KMS-11 (cell line): ENCODE measurements around the gene PAPPA2.

ENCODE experiments used
- H2AFZ ChIP-seq: fragments of 200-600 bp; sonication (generic); 2 replicates; pipeline ENCODE4 v1.6.1; 2016; ENCODE audit warnings: antibody characterized with exemption, mixed run types, low read depth
- H3K27ac ChIP-seq: fragments of 200-600 bp; sonication (generic); 2 replicates; pipeline ENCODE4 v1.6.1; 2016; ENCODE audit warnings: mild to moderate bottlenecking, mixed run types
- H3K27me3 ChIP-seq: fragments of 200-600 bp; sonication (generic); 2 replicates; pipeline ENCODE4 v1.6.1; 2017; ENCODE audit warnings: mild to moderate bottlenecking, low read depth, mixed run types, moderate library complexity; ENCODE audit not compliant: insufficient read depth
- H3K36me3 ChIP-seq: fragments of 200-600 bp; sonication (generic); 2 replicates; pipeline ENCODE4 v1.6.1; 2017; ENCODE audit warnings: mild to moderate bottlenecking, mixed run types; ENCODE audit not compliant: insufficient read depth
- H3K4me1 ChIP-seq: fragments of 200-600 bp; sonication (generic); 2 replicates; pipeline ENCODE4 v1.6.1; 2016; ENCODE audit warnings: mild to moderate bottlenecking, low read depth, mixed run types; ENCODE audit not compliant: poor library complexity, severe bottlenecking
- H3K4me2 ChIP-seq: fragments of 200-600 bp; sonication (generic); 2 replicates; pipeline ENCODE4 v1.7.0; 2016; ENCODE audit warnings: mild to moderate bottlenecking, mixed run types
- H3K4me3 ChIP-seq: fragments of 200-600 bp; sonication (generic); IDR thresholded peaks from 2 replicates; pipeline ENCODE4 v1.6.1; 2017; ENCODE audit warnings: low read depth, low read length, mixed read lengths; ENCODE audit not compliant: insufficient read depth
- H3K79me2 ChIP-seq: fragments of 200-600 bp; sonication (generic); 2 replicates; pipeline ENCODE4 v1.6.1; 2016; ENCODE audit warnings: low read depth, mixed run types; ENCODE audit not compliant: insufficient read depth
- H3K9ac ChIP-seq: fragments of 200-600 bp; sonication (generic); 2 replicates; pipeline ENCODE4 v1.6.1; 2016; ENCODE audit warnings: mild to moderate bottlenecking, mixed run types
- H4K20me1 ChIP-seq: fragments of 200-600 bp; sonication (generic); 2 replicates; pipeline ENCODE4 v1.6.1; 2016; ENCODE audit warnings: mild to moderate bottlenecking, mixed run types; ENCODE audit not compliant: insufficient read depth
- TF ChIP-seq, protein P1 (sequence below): fragments of 200-600 bp; sonication (generic); conservative IDR thresholded peaks from 2 replicates; pipeline ENCODE4 v1.6.1; 2017; ENCODE audit warnings: low read depth, mild to moderate bottlenecking, antibody characterized with exemption, low read length, moderate library complexity, mixed read lengths

Gene PAPPA2

DNA sequence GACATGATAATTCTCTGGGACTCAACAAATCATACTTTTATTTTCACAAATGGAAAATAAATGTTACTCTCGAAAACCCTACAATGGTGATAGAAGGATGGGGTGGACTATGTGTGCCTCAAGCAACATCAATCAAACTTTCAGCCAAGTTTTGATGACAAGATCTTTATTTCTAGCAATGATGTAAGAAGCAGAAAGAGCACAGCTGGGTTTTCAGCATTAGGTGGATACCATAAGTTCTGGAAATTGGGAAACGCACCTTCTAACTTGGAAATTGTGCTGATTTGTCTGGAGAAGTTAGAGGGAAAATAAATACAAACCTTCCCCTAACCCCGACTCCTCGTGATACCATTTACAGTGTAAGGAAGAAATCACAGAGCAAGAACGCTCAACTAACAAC is 320.3 kb downstream of the PAPPA2 start:
- no peaks in the 10 kb centered on the region for H4K20me1 ChIP-seq
- TF ChIP-seq, protein P1, sequence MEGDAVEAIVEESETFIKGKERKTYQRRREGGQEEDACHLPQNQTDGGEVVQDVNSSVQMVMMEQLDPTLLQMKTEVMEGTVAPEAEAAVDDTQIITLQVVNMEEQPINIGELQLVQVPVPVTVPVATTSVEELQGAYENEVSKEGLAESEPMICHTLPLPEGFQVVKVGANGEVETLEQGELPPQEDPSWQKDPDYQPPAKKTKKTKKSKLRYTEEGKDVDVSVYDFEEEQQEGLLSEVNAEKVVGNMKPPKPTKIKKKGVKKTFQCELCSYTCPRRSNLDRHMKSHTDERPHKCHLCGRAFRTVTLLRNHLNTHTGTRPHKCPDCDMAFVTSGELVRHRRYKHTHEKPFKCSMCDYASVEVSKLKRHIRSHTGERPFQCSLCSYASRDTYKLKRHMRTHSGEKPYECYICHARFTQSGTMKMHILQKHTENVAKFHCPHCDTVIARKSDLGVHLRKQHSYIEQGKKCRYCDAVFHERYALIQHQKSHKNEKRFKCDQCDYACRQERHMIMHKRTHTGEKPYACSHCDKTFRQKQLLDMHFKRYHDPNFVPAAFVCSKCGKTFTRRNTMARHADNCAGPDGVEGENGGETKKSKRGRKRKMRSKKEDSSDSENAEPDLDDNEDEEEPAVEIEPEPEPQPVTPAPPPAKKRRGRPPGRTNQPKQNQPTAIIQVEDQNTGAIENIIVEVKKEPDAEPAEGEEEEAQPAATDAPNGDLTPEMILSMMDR = no peak
- no peak overlapping the region for H2AFZ ChIP-seq
- no peak overlapping the region for H3K27ac ChIP-seq
- no peak overlapping the region for H3K9ac ChIP-seq
- H3K36me3 ChIP-seq = no peaks in the 10 kb centered on the region
- no peaks in the 10 kb centered on the region for H3K27me3 ChIP-seq
- no peaks in the 10 kb centered on the region for H3K79me2 ChIP-seq
- H3K4me1 ChIP-seq = no peaks in the 10 kb centered on the region
- no peak overlapping the region for H3K4me2 ChIP-seq
- H3K4me3 ChIP-seq = no peak overlapping the region

DNA sequence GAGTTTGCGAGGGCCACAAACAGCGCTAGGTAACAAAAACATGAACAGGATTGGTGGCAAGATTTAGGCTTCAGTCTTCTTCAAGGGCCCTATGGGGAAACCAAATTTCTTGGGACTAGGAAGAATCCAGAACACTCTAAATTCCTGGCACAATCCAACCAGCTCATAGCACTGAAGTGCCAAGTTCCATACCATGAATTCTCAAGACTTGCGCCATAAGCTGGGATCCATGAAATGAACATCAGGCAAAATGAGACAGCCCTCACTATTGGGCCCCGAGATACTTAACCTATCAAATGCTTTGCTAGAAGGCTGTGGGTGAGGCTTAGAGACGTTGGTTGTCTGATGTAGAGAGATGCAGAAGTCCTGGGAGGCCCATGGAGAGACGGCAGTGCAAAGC is 322.1 kb downstream of the PAPPA2 start:
- Histone ChIP-seq H2AFZ (no peak overlapping the region), H3K9ac (no peak overlapping the region), H3K4me3 (no peak overlapping the region), H3K27me3 (no peaks in the 10 kb centered on the region), H3K4me2 (no peak overlapping the region), H3K36me3 (no peaks in the 10 kb centered on the region), H3K79me2 (no peaks in the 10 kb centered on the region), H4K20me1 (no peaks in the 10 kb centered on the region), H3K27ac (no peak overlapping the region), H3K4me1 (no peaks in the 10 kb centered on the region)
- TF ChIP-seq, protein P1 = no peak

DNA sequence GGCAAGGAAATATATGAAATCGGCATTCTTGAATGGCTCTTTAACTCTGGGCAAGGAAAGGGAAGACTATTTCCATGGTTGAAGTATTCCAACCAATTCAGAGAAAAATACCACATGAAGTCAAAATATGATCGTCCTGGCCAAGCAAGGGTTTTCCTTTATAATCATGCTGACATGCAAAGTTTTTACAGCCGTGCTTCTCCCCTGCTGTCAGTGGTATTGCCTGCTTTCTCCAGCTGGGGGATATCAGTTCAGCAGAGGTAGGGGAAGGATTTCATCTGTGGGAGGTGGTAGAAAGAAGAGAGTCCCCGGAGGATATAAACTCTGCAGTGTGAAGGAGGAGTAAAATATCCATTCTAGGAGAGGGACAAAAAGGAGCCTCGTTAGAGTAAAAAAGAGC is 322.8 kb downstream of the PAPPA2 start:
- no peak overlapping the region for H2AFZ ChIP-seq

DNA sequence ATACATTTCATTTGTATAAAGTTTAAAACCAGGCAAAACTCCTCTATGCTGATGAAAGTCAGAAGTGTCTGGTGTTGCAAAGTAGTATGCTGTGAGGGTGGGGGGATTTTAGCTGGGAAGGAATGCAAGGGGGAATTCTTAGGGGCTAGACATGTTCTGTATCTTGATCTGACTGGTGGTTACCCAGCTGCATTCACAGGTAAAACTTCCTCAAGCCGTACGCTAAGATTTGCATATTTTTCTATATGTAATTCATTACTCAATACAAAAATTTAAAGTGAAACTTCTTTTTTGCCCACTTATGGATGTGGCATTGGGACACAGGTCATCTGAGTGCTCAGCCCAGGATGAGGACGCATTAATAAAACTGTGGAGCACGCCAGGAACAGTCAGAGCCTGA is 323.3 kb downstream of the PAPPA2 start:
- no peak overlapping the region for H3K9ac ChIP-seq
- TF ChIP-seq, protein P1 = no peak
- H3K4me1 ChIP-seq = no peaks in the 10 kb centered on the region
- no peaks in the 10 kb centered on the region for H4K20me1 ChIP-seq
- H3K27me3 ChIP-seq = no peaks in the 10 kb centered on the region
- no peaks in the 10 kb centered on the region for H3K36me3 ChIP-seq
- no peak overlapping the region for H3K4me3 ChIP-seq
- no peak overlapping the region for H2AFZ ChIP-seq
- H3K27ac ChIP-seq = no peak overlapping the region
- H3K4me2 ChIP-seq = no peak overlapping the region
- H3K79me2 ChIP-seq = no peaks in the 10 kb centered on the region

More for the DNA sequence above, 322.8 kb downstream of the PAPPA2 start:
- TF ChIP-seq, protein P1 = no peak
- no peak overlapping the region for H3K4me2 ChIP-seq
- no peaks in the 10 kb centered on the region for H4K20me1 ChIP-seq
- H3K27me3 ChIP-seq = no peaks in the 10 kb centered on the region
- no peaks in the 10 kb centered on the region for H3K4me1 ChIP-seq
- H3K9ac ChIP-seq = no peak overlapping the region
- H3K4me3 ChIP-seq = no peak overlapping the region
- no peak overlapping the region for H3K27ac ChIP-seq
- no peaks in the 10 kb centered on the region for H3K79me2 ChIP-seq
- no peaks in the 10 kb centered on the region for H3K36me3 ChIP-seq
